Measurements from ENCODE around the gene TSPAN18.

The TSPAN18 gene

GRCh38 chr11:44829838-44830237 is 103.1 kb downstream of the TSPAN18 start:
- no peak for DNase-seq

GRCh38 chr11:44831605-44832394 is 105.0 kb downstream of the TSPAN18 start:
- no peak for DNase-seq

GRCh38 chr11:44832452-44832851 is 105.7 kb downstream of the TSPAN18 start:
- DNase-seq = no peak

- DNase-seq = no peak
Observed at GRCh38 chr11:44833221-44833876, 106.6 kb downstream of the TSPAN18 start.

GRCh38 chr11:44833877-44834452 is 107.2 kb downstream of the TSPAN18 start:
- DNase-seq = no peak

GRCh38 chr11:44834846-44835245 is 108.1 kb downstream of the TSPAN18 start:
- no peak for DNase-seq

GRCh38 chr11:44835296-44835695 is 108.5 kb downstream of the TSPAN18 start:
- DNase-seq = no peak

- DNase-seq = no peak
Observed at GRCh38 chr11:44835938-44836337, 109.2 kb downstream of the TSPAN18 start.

- DNase-seq = no peak
Observed at GRCh38 chr11:44837661-44838060, 110.9 kb downstream of the TSPAN18 start.

- no peak for DNase-seq
Observed at GRCh38 chr11:44839458-44840084, 112.8 kb downstream of the TSPAN18 start.

- no peak for DNase-seq
Observed at GRCh38 chr11:44840085-44840478, 113.3 kb downstream of the TSPAN18 start.

- DNase-seq = no peak
Observed at GRCh38 chr11:44840521-44841251, 113.9 kb downstream of the TSPAN18 start.

GRCh38 chr11:44842220-44842619 is 115.5 kb downstream of the TSPAN18 start:
- no peak for DNase-seq

GRCh38 chr11:44846852-44847251 is 120.1 kb downstream of the TSPAN18 start:
- no peak for DNase-seq

GRCh38 chr11:44847316-44847715 is 120.6 kb downstream of the TSPAN18 start:
- no peak for DNase-seq

GRCh38 chr11:44848203-44848962 is 121.6 kb downstream of the TSPAN18 start:
- no peak for DNase-seq

- DNase-seq = no peak
Observed at GRCh38 chr11:44848963-44849350, 122.2 kb downstream of the TSPAN18 start.

GRCh38 chr11:44849424-44849823 is 122.7 kb downstream of the TSPAN18 start:
- no peak for DNase-seq

GRCh38 chr11:44849922-44850321 is 123.2 kb downstream of the TSPAN18 start:
- DNase-seq = no peak

- no peak for DNase-seq
Observed at GRCh38 chr11:44851496-44851895, 124.7 kb downstream of the TSPAN18 start.

GRCh38 chr11:44852159-44852747 is 125.5 kb downstream of the TSPAN18 start:
- no peak for DNase-seq

GRCh38 chr11:44852952-44853351 is 126.2 kb downstream of the TSPAN18 start:
- no peak for DNase-seq
